Lower leg skin (tissue), 3 donors: ENCODE measurements around the gene USP33.

ENCODE experiments used
- CTCF ChIP-seq, 3 donors: fragments of 450-650 bp; IDR thresholded peaks; one replicate each; pipeline ENCODE4 v1.5.1; 2016; ENCODE audit warnings: antibody characterized with exemption in 3 of 3, mild to moderate bottlenecking in 3 of 3, moderate library complexity in 2 of 3
- POLR2A ChIP-seq, 2 donors: fragments of 450-650 bp; IDR thresholded peaks; one replicate each; pipeline ENCODE4 v1.6.1; 2016 to 2017; ENCODE audit warnings: antibody characterized with exemption in 2 of 2, mild to moderate bottlenecking in 1 of 2, moderate library complexity in 1 of 2

GRCh38 chr1:77742011-77742555 lies 17.6 kb downstream of the USP33 start:
- TF ChIP-seq CTCF (IDR thresholded peaks at IDR 0.05) (no peak), POLR2A (IDR thresholded peaks at IDR 0.05) (no peak)
